ENCODE results near the gene PPP6R2.

- TF ChIP-seq CTCF (IDR thresholded peaks at IDR 0.05; ENCODE audit: control extremely low read depth in 1 of 3, insufficient read depth in 1 of 3, low read depth in 1 of 3, low read length in 3 of 3) (no peak), EGR1 (IDR thresholded peaks at IDR 0.05; ENCODE audit: borderline replicate concordance, low read depth, low read length) (no peak), NRF1 (IDR thresholded peaks at IDR 0.05; ENCODE audit: low read depth, low read length) (no peak), E2F6 (IDR thresholded peaks at IDR 0.05) (no peak), POLR2AphosphoS5 (IDR thresholded peaks at IDR 0.05; ENCODE audit: low read depth, low read length) (no peak), EP300 (IDR thresholded peaks at IDR 0.05; ENCODE audit: borderline replicate concordance in 1 of 2, low read depth in 2 of 2, low read length in 2 of 2) (no peak), EZH2 (IDR thresholded peaks at IDR 0.05; ENCODE audit: low read depth, low read length, severe bottlenecking) (no peak), BACH1 (IDR thresholded peaks at IDR 0.05; ENCODE audit: low read length) (no peak), TAF1 (IDR thresholded peaks at IDR 0.05; ENCODE audit: low read depth, low read length) (no peak), YY1 (IDR thresholded peaks at IDR 0.05; ENCODE audit: low read depth, low read length) (no peak), RAD21 (IDR thresholded peaks at IDR 0.05 in 1 of 2, conservative IDR thresholded peaks at IDR 0.05 in 1 of 2; ENCODE audit: low read depth in 2 of 2, low read length in 2 of 2) (no peak), NANOG (IDR thresholded peaks at IDR 0.05; ENCODE audit: insufficient read depth, low read depth, low read length, poor library complexity, severe bottlenecking) (no peak), SIN3A (conservative IDR thresholded peaks at IDR 0.05 in 1 of 2, IDR thresholded peaks at IDR 0.05 in 1 of 2; ENCODE audit: low read depth in 1 of 2, low read length in 2 of 2) (no peak), CEBPB (IDR thresholded peaks at IDR 0.05; ENCODE audit: low read depth, low read length) (no peak)
Measured at GRCh38 chr22:50314081-50314454, 29.1 kb upstream of the PPP6R2 start.
